Muscle layer of colon (tissue), 2 donors: ENCODE results near the gene CEP295NL.
"Not testable (repeated sequence)": the region's sequence is repeated elsewhere in the genome, so short reads cannot be mapped to it uniquely, and the experiment has no call there.

Source experiments
- H3K27ac ChIP-seq: one replicate; pipeline ENCODE4 v1.7.0; 2013; ENCODE audit warnings: low read depth, mild to moderate bottlenecking, low read length, moderate library complexity
- H3K27me3 ChIP-seq, 2 donors: one replicate each; pipeline ENCODE4 v1.7.0; 2013; ENCODE audit warnings: low read length in 2 of 2, mild to moderate bottlenecking in 2 of 2; ENCODE audit not compliant: insufficient read depth in 2 of 2, control insufficient read depth in 1 of 2
- H3K36me3 ChIP-seq: one replicate; pipeline ENCODE4 v1.7.0; 2013; ENCODE audit warnings: mild to moderate bottlenecking, low read length; ENCODE audit not compliant: insufficient read depth
- H3K4me1 ChIP-seq: one replicate; pipeline ENCODE4 v1.7.0; 2013; ENCODE audit warnings: mild to moderate bottlenecking, low read length; ENCODE audit not compliant: insufficient read depth
- H3K4me3 ChIP-seq, 2 donors: one replicate each; pipeline ENCODE4 v1.7.0; 2013; ENCODE audit warnings: low read length in 2 of 2, low read depth in 1 of 2, mild to moderate bottlenecking in 1 of 2, moderate library complexity in 1 of 2
- H3K9ac ChIP-seq: one replicate; pipeline ENCODE4 v1.7.0; 2013; ENCODE audit warnings: low read length
- H3K9me3 ChIP-seq: one replicate; pipeline ENCODE4 v1.7.0; 2013; ENCODE audit warnings: mild to moderate bottlenecking, low read length
- donor health status: abdominal sarcoma.
- donor health status: Adenocarcinoma of cecum.

The CEP295NL gene

GRCh38 chr17:78884148-78884825 is 18.7 kb downstream of the CEP295NL start:
- peak overlapping the region in 1 of 2 donors; percentile 56 for H3K4me3 ChIP-seq
- peaks cover 19% of the 10 kb centered on the region for H3K36me3 ChIP-seq
- peaks cover 82% of the 10 kb centered on the region for H3K4me1 ChIP-seq
- H3K9me3 ChIP-seq, result no peaks in the 10 kb centered on the region
- H3K9ac ChIP-seq, result peak overlapping the region; percentile 28
- H3K27ac ChIP-seq, result peak overlapping the region; percentile 90
- H3K27me3 ChIP-seq, result no peaks in the 10 kb centered on the region

- Histone ChIP-seq H3K4me1 (peaks cover 82% of the 10 kb centered on the region), H3K27me3 (no peaks in the 10 kb centered on the region), H3K27ac (peak overlapping the region; percentile 90), H3K4me3 (peak overlapping the region in 1 of 2 donors; percentile 56), H3K9me3 (no peaks in the 10 kb centered on the region), H3K9ac (peak overlapping the region; percentile 28), H3K36me3 (peaks cover 19% of the 10 kb centered on the region)
Observed at GRCh38 chr17:78883533-78884131, 19.4 kb downstream of the CEP295NL start.

GRCh38 chr17:78883089-78883532 is 19.9 kb downstream of the CEP295NL start:
- Histone ChIP-seq H3K27me3 (no peaks in the 10 kb centered on the region), H3K9me3 (no peaks in the 10 kb centered on the region), H3K27ac (peak overlapping the region; percentile 90), H3K4me1 (peaks cover 81% of the 10 kb centered on the region), H3K36me3 (peaks cover 19% of the 10 kb centered on the region), H3K9ac (peak overlapping the region; percentile 28), H3K4me3 (peak overlapping the region in 1 of 2 donors; percentile 56)

- Histone ChIP-seq H3K4me3 (no peak overlapping the region), H3K27me3 (no peaks in the 10 kb centered on the region), H3K27ac (peak overlapping the region; percentile 90), H3K4me1 (peaks cover 81% of the 10 kb centered on the region), H3K9me3 (no peaks in the 10 kb centered on the region), H3K9ac (peak overlapping the region; percentile 28), H3K36me3 (peaks cover 19% of the 10 kb centered on the region)
Observed at GRCh38 chr17:78882540-78883088, 20.4 kb downstream of the CEP295NL start.

DNA sequence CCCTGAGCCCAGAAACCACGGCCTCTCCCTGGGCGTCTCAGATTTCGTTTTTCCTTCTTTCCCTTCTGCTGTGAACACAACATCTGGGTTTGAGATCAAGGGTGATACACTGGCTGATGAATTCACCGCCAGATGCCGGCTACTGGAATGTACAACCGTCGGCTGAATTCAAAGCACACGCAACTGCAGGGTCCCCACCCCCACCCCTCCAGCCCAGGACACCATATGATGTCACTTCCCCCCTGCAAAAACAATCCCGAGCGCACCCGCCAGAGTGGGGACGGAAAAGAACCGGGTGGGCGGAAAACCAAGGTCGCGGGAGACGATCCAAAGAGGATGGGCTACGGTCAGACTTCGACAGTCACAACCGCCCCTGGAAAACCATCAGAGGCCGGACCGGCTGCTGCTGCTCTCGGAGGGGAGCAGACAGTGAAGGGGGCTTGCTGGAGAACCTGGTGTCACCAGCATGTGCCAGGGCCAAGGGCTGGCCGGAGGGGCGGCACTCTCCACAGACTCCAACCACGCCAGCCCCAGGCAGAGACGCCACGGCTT is 23.3 kb downstream of the CEP295NL start:
- Histone ChIP-seq H3K27me3 (no peaks in the 10 kb centered on the region), H3K27ac (peak overlapping the region; percentile 50), H3K9me3 (no peaks in the 10 kb centered on the region), H3K36me3 (peaks cover 6% of the 10 kb centered on the region), H3K4me3 (peak overlapping the region in 1 of 2 donors; percentile 26), H3K4me1 (peaks cover 74% of the 10 kb centered on the region), H3K9ac (peak overlapping the region; percentile 2)

DNA sequence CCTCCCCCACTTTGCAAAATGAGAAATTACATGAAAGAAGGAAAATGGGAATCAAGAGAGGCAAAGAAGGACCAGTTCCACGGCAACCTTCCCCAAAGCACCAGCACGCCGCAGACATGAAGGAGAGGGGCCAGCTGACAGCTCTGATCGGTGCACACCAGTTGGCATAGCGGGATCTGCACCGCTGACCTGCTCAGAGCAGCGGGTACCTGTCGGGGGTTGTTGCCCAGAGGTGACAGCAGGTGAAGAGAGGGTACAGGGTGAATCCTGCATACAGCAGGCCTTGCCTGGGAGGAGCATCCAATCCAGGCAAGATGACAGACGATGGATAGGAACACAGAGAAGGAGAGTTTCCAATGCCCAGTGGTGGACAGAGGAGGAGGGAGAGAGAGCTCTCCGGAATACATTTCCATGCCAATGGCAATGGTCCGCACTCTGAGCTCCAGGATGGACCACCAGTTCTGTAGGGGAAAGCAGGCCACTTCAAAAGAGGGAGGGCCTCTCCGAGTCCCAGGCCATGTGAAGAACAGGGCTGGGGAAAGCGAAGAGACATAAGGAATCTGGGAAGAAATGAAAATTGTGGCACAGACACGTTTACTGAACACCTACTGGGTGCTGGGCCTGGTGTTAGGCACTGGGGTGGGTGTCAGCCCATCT is 24.0 kb downstream of the CEP295NL start:
- H3K4me3 ChIP-seq, result no peak overlapping the region
- H3K9ac ChIP-seq, result peak overlapping the region; percentile 2
- peaks cover 6% of the 10 kb centered on the region for H3K36me3 ChIP-seq
- no peaks in the 10 kb centered on the region for H3K9me3 ChIP-seq
- H3K4me1 ChIP-seq, result peaks cover 71% of the 10 kb centered on the region
- peak overlapping the region; percentile 50 for H3K27ac ChIP-seq
- no peaks in the 10 kb centered on the region for H3K27me3 ChIP-seq

- H3K4me1 ChIP-seq, result peaks cover 71% of the 10 kb centered on the region
- no peaks in the 10 kb centered on the region for H3K27me3 ChIP-seq
- no peak overlapping the region for H3K9ac ChIP-seq
- H3K4me3 ChIP-seq, result no peak overlapping the region
- no peak overlapping the region for H3K27ac ChIP-seq
- H3K36me3 ChIP-seq, result peaks cover 12% of the 10 kb centered on the region
- H3K9me3 ChIP-seq, result no peaks in the 10 kb centered on the region
Observed at GRCh38 chr17:78878261-78878660, 24.7 kb downstream of the CEP295NL start.

DNA sequence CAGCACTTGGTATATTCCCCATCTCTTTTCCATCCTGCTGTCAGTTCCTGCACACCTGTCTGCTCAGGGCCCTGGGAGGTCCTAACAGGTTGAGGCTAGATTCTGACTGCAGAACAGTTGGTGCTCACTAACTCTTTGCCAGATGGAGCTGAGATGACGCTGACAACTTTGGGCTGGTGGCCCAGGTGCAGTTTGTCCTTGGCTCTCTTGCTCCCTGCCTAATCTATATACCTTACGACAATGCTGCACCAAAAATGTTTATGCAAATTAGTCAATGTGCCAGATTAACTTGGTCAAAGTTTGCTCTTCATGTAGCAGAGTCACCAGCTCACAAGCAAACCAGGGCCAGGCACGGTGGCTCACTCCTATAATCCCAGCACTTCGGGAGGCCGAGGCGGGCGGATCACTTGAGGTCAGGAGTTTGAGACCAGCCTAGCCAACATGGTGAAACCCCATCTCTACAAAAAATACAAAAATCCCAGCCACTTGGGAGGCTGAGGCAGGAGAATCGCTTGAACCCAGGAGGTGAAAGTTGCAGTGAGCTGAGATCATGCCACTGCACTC is 26.0 kb downstream of the CEP295NL start:
- H3K4me3 ChIP-seq, H3K27me3 ChIP-seq, H3K27ac ChIP-seq, H3K9ac ChIP-seq, H3K9me3 ChIP-seq: not testable (repeated sequence)
- Histone ChIP-seq H3K36me3 (peaks cover 24% of the 10 kb centered on the region), H3K4me1 (peaks cover 59% of the 10 kb centered on the region)

GRCh38 chr17:78876094-78876597 is 26.9 kb downstream of the CEP295NL start:
- no peaks in the 10 kb centered on the region for H3K9me3 ChIP-seq
- peaks cover 53% of the 10 kb centered on the region for H3K4me1 ChIP-seq
- H3K4me3 ChIP-seq, result no peak overlapping the region
- H3K9ac ChIP-seq, result no peak overlapping the region
- no peaks in the 10 kb centered on the region for H3K27me3 ChIP-seq
- peaks cover 26% of the 10 kb centered on the region for H3K36me3 ChIP-seq
- H3K27ac ChIP-seq, result no peak overlapping the region

GRCh38 chr17:78875363-78876093 is 27.5 kb downstream of the CEP295NL start:
- Histone ChIP-seq H3K4me1 (peaks cover 47% of the 10 kb centered on the region), H3K4me3 (no peak overlapping the region), H3K27ac (peak overlapping the region; percentile 13), H3K9ac (no peak overlapping the region), H3K36me3 (peaks cover 30% of the 10 kb centered on the region), H3K27me3 (no peaks in the 10 kb centered on the region), H3K9me3 (no peaks in the 10 kb centered on the region)
